ENCODE measurements around the gene ARHGAP44. TPM values are rescaled to one million over a fixed set of nuclear protein-coding genes. Genes with fewer than 3 reads are reported as not detected.

The ARHGAP44 gene
- total and polyA plus RNA-seq, 2 of the 13 experiments (the other 11 are each of a cell fraction or from before 2014, with no cell fraction given): 0.79 to 3.1 TPM

GRCh38 chr17:12909511-12909910 is 120.2 kb downstream of the ARHGAP44 start:
- no peak for TF ChIP-seq ZNF251 (CRISPR knock-in tag; IDR thresholded peaks at IDR 0.05)
- TF ChIP-seq ZNF790 (CRISPR knock-in tag; IDR thresholded peaks at IDR 0.05; ENCODE audit: borderline replicate concordance): no peak
- no peak for TF ChIP-seq ZNF24 (IDR thresholded peaks at IDR 0.05)
- no peak for TF ChIP-seq SUZ12 (IDR thresholded peaks at IDR 0.05; ENCODE audit: low read depth, low read length)
- TF ChIP-seq SRSF1 (optimal IDR thresholded peaks at IDR 0.05; ENCODE audit: low read depth, low read length): no peak
- TF ChIP-seq SP2 (CRISPR knock-in tag; IDR thresholded peaks at IDR 0.05): no peak
- no peak for TF ChIP-seq ZNF775 (CRISPR knock-in tag; IDR thresholded peaks at IDR 0.05; ENCODE audit: borderline replicate concordance)
- no peak for TF ChIP-seq XRCC5 (optimal IDR thresholded peaks at IDR 0.05; ENCODE audit: low read length)
- no peak for TF ChIP-seq FOSL1 (CRISPR knock-in tag; IDR thresholded peaks at IDR 0.05; ENCODE audit: borderline replicate concordance)
- TF ChIP-seq MEIS2 (CRISPR knock-in tag; IDR thresholded peaks at IDR 0.05): no peak
- no peak for TF ChIP-seq ARID4A (CRISPR knock-in tag; IDR thresholded peaks at IDR 0.05; ENCODE audit: borderline replicate concordance)
- no peak for TF ChIP-seq MBD4 (IDR thresholded peaks at IDR 0.05; ENCODE audit: borderline replicate concordance, low read length)
- TF ChIP-seq ZFP41 (CRISPR knock-in tag; IDR thresholded peaks at IDR 0.05; ENCODE audit: borderline replicate concordance): no peak

More at GRCh38 chr17:12909511-12909910, 120.2 kb downstream of the ARHGAP44 start:
- in situ Hi-C loops (cut with HindIII; ENCODE audit: extremely low pct_ligation_motif_present, low pct_unique_long_range_greater_than_20kb) (no loop called here), intact Hi-C loops (cut with micrococcal nuclease; ENCODE audit: unreplicated experiment) (no loop called here)
- DNase-seq (ENCODE audit: low spot score): no peak
- H3K79me2 ChIP-seq (ENCODE audit: insufficient read depth, low read length): no peaks in the 10 kb centered on the region
- no peak overlapping the region for H2AFZ ChIP-seq (ENCODE audit: low read length)
- H3K36me3 ChIP-seq (replicated peaks in 1 of 2; ENCODE audit: control insufficient read depth in 1 of 2, insufficient read depth in 2 of 2, low read length in 2 of 2): no peaks in the 10 kb centered on the region
- no peaks in the 10 kb centered on the region for H3K9me3 ChIP-seq (ENCODE audit: low read length)
- no peak overlapping the region for H3K4me3 ChIP-seq (replicated peaks in 1 of 3; ENCODE audit: insufficient read depth in 1 of 3, low read depth in 2 of 3, low read length in 3 of 3)
- H3K27me3 ChIP-seq (ENCODE audit: control insufficient read depth in 1 of 2, insufficient read depth in 2 of 2, low read length in 2 of 2): no peaks in the 10 kb centered on the region
- H3K27ac ChIP-seq (ENCODE audit: extremely low read length, insufficient read depth, low read length): no peak overlapping the region
- POLR2A ChIA-PET: no interaction called here
- H3K9ac ChIP-seq (ENCODE audit: insufficient read depth, low read depth, low read length): no peak overlapping the region
- 72% methylated on average over 1 of the region's 1 CpG for WGBS (ENCODE audit: low lambda C conversion rate)
- H3K4me2 ChIP-seq (ENCODE audit: low read depth, low read length): no peak overlapping the region
- no peaks in the 10 kb centered on the region for H4K20me1 ChIP-seq (ENCODE audit: insufficient read depth, low read length)
- no peak for ATAC-seq
- CTCF ChIA-PET (ENCODE audit: low intra/inter-chr PET ratio, low total read pairs): no interaction called here
- BruUV-seq (replicated peaks): no TSS peak
- H3K4me1 ChIP-seq (ENCODE audit: insufficient read depth, low read length): no peaks in the 10 kb centered on the region
- FAIRE-seq: no peak

Measured in HepG2 (cell line).